Neural progenitor cell (in vitro differentiated cells): ENCODE measurements around the gene SLC35A2. TPM values are rescaled to one million over a fixed set of nuclear protein-coding genes. Genes with fewer than 3 reads are reported as not detected.

Experiments used
- DNase-seq: peaks from one replicate; pipeline ENCODE4 v3.0.0-alpha.2; 2016; ENCODE audit warnings: low spot score
- H2AFZ ChIP-seq: fragments of 200-600 bp; sonication (generic); replicated peaks from 2 replicates; pipeline ENCODE4 v1.6.1; 2016; ENCODE audit warnings: antibody characterized with exemption
- H3F3A ChIP-seq: fragments of 200-600 bp; sonication (generic); 2 replicates; pipeline ENCODE4 v1.6.1; 2016; ENCODE audit warnings: antibody characterized with exemption, low read depth
- H3K27ac ChIP-seq: fragments of 200-600 bp; sonication (generic); 2 replicates; pipeline ENCODE4 v1.5.1; 2016; ENCODE audit warnings: mild to moderate bottlenecking
- H3K27me3 ChIP-seq: fragments of 200-600 bp; sonication (generic); 2 replicates; pipeline ENCODE4 v1.6.1; 2016; ENCODE audit warnings: mild to moderate bottlenecking, moderate library complexity
- H3K36me3 ChIP-seq: fragments of 200-600 bp; sonication (generic); 2 replicates; pipeline ENCODE4 v1.5.1; 2016
- H3K4me1 ChIP-seq: fragments of 200-600 bp; sonication (generic); 2 replicates; pipeline ENCODE4 v1.6.1; 2016; ENCODE audit warnings: mixed run types
- H3K4me2 ChIP-seq: fragments of 200-600 bp; sonication (generic); 2 replicates; pipeline ENCODE4 v1.6.1; 2016
- H3K4me3 ChIP-seq: fragments of 200-600 bp; sonication (generic); 2 replicates; pipeline ENCODE4 v1.5.1; 2016
- H3K79me2 ChIP-seq: fragments of 200-600 bp; sonication (generic); 2 replicates; pipeline ENCODE4 v1.6.1; 2016; ENCODE audit warnings: low read depth
- H3K9ac ChIP-seq: fragments of 200-600 bp; sonication (generic); 2 replicates; pipeline ENCODE4 v1.6.1; 2016
- H3K9me3 ChIP-seq: fragments of 200-600 bp; sonication (generic); 2 replicates; pipeline ENCODE4 v1.5.1; 2016; ENCODE audit warnings: low read depth
- H4K20me1 ChIP-seq: fragments of 200-600 bp; sonication (generic); 2 replicates; pipeline ENCODE4 v1.6.1; 2016; ENCODE audit warnings: low read depth
- H3K27ac Mint-ChIP-seq: 3 replicates; pipeline ENCODE4 v1.8.0; 2021; ENCODE audit warnings: mixed read lengths
- H3K27me3 Mint-ChIP-seq: 2 replicates; pipeline ENCODE4 v1.8.0; 2022; ENCODE audit warnings: low read depth, mild to moderate bottlenecking, inconsistent platforms, moderate library complexity, mixed read lengths; ENCODE audit not compliant: insufficient read depth
- H3K36me3 Mint-ChIP-seq: 3 replicates; pipeline ENCODE4 v1.8.0; 2021; ENCODE audit warnings: mixed read lengths
- H3K4me1 Mint-ChIP-seq: 3 replicates; pipeline ENCODE4 v1.8.0; 2021; ENCODE audit warnings: mixed read lengths
- H3K4me3 Mint-ChIP-seq: 3 replicates; pipeline ENCODE4 v1.8.0; 2021; ENCODE audit warnings: mild to moderate bottlenecking, moderate library complexity, mixed read lengths
- H3K9me3 Mint-ChIP-seq: 3 replicates; pipeline ENCODE4 v1.8.0; 2020; ENCODE audit warnings: mixed read lengths
- EZH2 ChIP-seq: fragments of 200-600 bp; sonication (generic); IDR thresholded peaks from 2 replicates; pipeline ENCODE4 v1.6.1; 2017; ENCODE audit warnings: antibody characterized with exemption, mild to moderate bottlenecking, moderate library complexity
- EZH2phosphoT487 ChIP-seq: fragments of 200-600 bp; sonication (generic); IDR thresholded peaks from 2 replicates; pipeline ENCODE4 v1.6.1; 2017; ENCODE audit warnings: antibody characterized with exemption
- total RNA-seq: library from RNA; depleted of rRNA; stranded (reverse); fragments of >200 nt; gene quantifications from 2 replicates; pipeline ENCODE4 v1.2.3, GENCODE V29; 2015; ENCODE audit warnings: low replicate concordance
- TF ChIP-seq, protein P1 (sequence below): fragments of 200-600 bp; sonication (generic); IDR thresholded peaks from 2 replicates; pipeline ENCODE4 v1.5.1; 2017; ENCODE audit warnings: antibody characterized with exemption, mild to moderate bottlenecking

Gene SLC35A2
- total RNA-seq, 1 donor from 2014 or later = 8.6 TPM

DNA sequence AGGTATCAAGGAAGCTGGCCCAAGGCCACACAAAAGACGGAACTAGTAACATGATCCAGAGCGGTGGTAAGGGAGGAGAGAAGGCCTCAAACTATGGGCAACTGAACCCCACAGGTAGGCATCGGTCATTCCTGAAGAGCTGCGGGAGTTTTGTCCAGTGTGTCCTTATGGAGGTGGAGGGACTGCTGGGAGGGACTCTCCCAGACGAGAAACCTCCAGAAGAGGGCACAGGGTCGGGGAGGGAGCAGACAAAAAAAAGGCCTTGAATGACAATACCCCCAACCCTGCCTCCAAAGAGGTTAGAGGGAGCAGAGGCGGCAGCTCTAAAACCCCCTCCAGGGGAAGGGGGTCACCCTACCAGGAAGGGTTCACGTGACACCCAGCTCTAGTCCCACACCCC, 7.3 kb downstream of the SLC35A2 start:
- Histone ChIP-seq H4K20me1 (no peaks in the 10 kb centered on the region), H3F3A (no peaks in the 10 kb centered on the region), H2AFZ (no peak overlapping the region), H3K4me1 (no peaks in the 10 kb centered on the region), H3K79me2 (peaks cover 8% of the 10 kb centered on the region), H3K27ac (no peak overlapping the region), H3K9ac (no peak overlapping the region), H3K27me3 (no peaks in the 10 kb centered on the region), H3K9me3 (no peaks in the 10 kb centered on the region), H3K4me2 (no peak overlapping the region), H3K36me3 (no peaks in the 10 kb centered on the region), H3K4me3 (no peak overlapping the region)
- H3K27ac Mint-ChIP-seq = no peak overlapping the region
- no peaks in the 10 kb centered on the region for H3K4me1 Mint-ChIP-seq
- H3K9me3 Mint-ChIP-seq = peaks cover 17% of the 10 kb centered on the region
- H3K27me3 Mint-ChIP-seq = no peaks in the 10 kb centered on the region
- peaks cover 7% of the 10 kb centered on the region for H3K36me3 Mint-ChIP-seq
- no peak for DNase-seq
- TF ChIP-seq EZH2 = no peak
- TF ChIP-seq EZH2phosphoT487 = no peak
- TF ChIP-seq, protein P1, sequence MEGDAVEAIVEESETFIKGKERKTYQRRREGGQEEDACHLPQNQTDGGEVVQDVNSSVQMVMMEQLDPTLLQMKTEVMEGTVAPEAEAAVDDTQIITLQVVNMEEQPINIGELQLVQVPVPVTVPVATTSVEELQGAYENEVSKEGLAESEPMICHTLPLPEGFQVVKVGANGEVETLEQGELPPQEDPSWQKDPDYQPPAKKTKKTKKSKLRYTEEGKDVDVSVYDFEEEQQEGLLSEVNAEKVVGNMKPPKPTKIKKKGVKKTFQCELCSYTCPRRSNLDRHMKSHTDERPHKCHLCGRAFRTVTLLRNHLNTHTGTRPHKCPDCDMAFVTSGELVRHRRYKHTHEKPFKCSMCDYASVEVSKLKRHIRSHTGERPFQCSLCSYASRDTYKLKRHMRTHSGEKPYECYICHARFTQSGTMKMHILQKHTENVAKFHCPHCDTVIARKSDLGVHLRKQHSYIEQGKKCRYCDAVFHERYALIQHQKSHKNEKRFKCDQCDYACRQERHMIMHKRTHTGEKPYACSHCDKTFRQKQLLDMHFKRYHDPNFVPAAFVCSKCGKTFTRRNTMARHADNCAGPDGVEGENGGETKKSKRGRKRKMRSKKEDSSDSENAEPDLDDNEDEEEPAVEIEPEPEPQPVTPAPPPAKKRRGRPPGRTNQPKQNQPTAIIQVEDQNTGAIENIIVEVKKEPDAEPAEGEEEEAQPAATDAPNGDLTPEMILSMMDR = no peak
- no peak overlapping the region for H3K4me3 Mint-ChIP-seq

DNA sequence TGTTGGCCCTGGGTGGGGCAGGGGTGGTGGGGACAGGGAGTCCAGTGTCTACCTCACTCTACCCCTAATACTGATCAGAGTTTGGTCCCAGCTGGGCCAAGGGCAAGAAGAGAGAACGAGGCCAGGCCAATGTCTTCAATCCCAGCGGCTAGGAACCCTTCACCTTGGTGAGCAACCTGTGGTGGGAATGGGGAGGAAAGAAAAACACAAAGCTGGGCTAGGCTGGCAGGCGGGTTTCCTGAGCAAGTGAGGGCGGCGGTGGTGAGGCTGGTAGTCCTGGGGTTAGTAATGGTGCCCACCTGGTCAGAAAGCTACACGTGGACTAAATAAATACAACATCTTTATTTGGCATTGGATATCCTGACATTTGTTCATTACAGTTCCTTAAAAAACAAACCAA, 8.2 kb downstream of the SLC35A2 start:
- H4K20me1 ChIP-seq = no peaks in the 10 kb centered on the region
- H2AFZ ChIP-seq = no peak overlapping the region
- H3K4me3 ChIP-seq = no peak overlapping the region
- no peak overlapping the region for H3K4me2 ChIP-seq
- DNase-seq = no peak
- TF ChIP-seq, protein P1 = no peak
- TF ChIP-seq EZH2 (no peak), EZH2phosphoT487 (no peak)
- H3K9me3 ChIP-seq = no peaks in the 10 kb centered on the region
- H3K36me3 ChIP-seq = no peaks in the 10 kb centered on the region
- peaks cover 16% of the 10 kb centered on the region for H3K79me2 ChIP-seq
- Mint-ChIP-seq H3K9me3 (peaks cover 12% of the 10 kb centered on the region), H3K4me3 (no peak overlapping the region), H3K4me1 (peaks cover 3% of the 10 kb centered on the region), H3K36me3 (peaks cover 7% of the 10 kb centered on the region), H3K27ac (no peak overlapping the region), H3K27me3 (peaks cover 2% of the 10 kb centered on the region)
- H3K4me1 ChIP-seq = no peaks in the 10 kb centered on the region
- no peak overlapping the region for H3K9ac ChIP-seq
- H3K27me3 ChIP-seq = no peaks in the 10 kb centered on the region
- no peak overlapping the region for H3K27ac ChIP-seq
- no peaks in the 10 kb centered on the region for H3F3A ChIP-seq

DNA sequence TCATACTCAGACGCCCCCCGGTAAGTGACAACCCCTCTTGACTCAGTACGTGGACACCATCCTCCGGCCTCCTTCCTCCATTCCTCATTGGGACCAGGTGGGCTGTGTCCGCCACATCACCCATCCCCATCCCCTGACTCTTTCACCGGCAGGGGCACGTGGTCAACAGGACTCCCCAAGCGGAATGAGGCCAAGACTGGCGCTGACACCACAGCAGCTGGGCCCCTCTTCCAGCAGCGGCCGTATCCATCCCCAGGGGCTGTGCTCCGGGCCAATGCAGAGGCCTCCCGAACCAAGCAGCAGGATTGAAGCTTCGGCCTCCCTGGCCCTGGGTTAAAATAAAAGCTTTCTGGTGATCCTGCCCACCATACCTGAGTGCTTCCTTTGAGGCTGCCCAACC, 8.7 kb downstream of the SLC35A2 start:
- no peak overlapping the region for H2AFZ ChIP-seq
- H3K36me3 ChIP-seq = no peaks in the 10 kb centered on the region
- Mint-ChIP-seq H3K36me3 (peaks cover 7% of the 10 kb centered on the region), H3K4me1 (peaks cover 3% of the 10 kb centered on the region), H3K27me3 (peaks cover 2% of the 10 kb centered on the region), H3K4me3 (no peak overlapping the region), H3K27ac (no peak overlapping the region), H3K9me3 (peaks cover 12% of the 10 kb centered on the region)
- peaks cover 16% of the 10 kb centered on the region for H3K79me2 ChIP-seq
- H3K27me3 ChIP-seq = no peaks in the 10 kb centered on the region
- H3K4me2 ChIP-seq = no peak overlapping the region
- H3K4me1 ChIP-seq = no peaks in the 10 kb centered on the region
- no peak for DNase-seq
- H3F3A ChIP-seq = no peaks in the 10 kb centered on the region
- H3K27ac ChIP-seq = no peak overlapping the region
- no peaks in the 10 kb centered on the region for H3K9me3 ChIP-seq
- H4K20me1 ChIP-seq = no peaks in the 10 kb centered on the region
- H3K4me3 ChIP-seq = no peak overlapping the region
- TF ChIP-seq EZH2 (no peak), EZH2phosphoT487 (no peak)
- TF ChIP-seq, protein P1 = no peak
- H3K9ac ChIP-seq = no peak overlapping the region
